Panc1 (cell line): ENCODE data around the gene RFX2. TPM values are rescaled to one million over a fixed set of nuclear protein-coding genes. Genes with fewer than 3 reads are reported as not detected.
A peak's percentile ranks its signal among the peaks of the same experiment; 100 is the strongest.

Experiments
- ATAC-seq: fragments of 200-7000 bp; cut with Tn5 transposase; 2 replicates; pipeline ENCODE4 v1.9.1; 2020; ENCODE audit warnings: mild to moderate bottlenecking, moderate library complexity
- BruUV-seq: library from RNA; stranded (reverse); fragments of 400-500 nt; replicated peaks from 2 replicates; lab custom pipeline; 2021; lab: Mats Ljungman, UMichigan
- CTCF ChIA-PET: fragments of 300-600 bp; sonication (Branson Sonifier 250); formaldehyde crosslinking; loops from one replicate; lab custom pipeline; 2022; ENCODE audit warnings: antibody characterized with exemption; lab: Charles Lee
- POLR2A ChIA-PET: fragments of 300-600 bp; sonication (Branson Sonifier 250); formaldehyde crosslinking; loops from one replicate; lab custom pipeline; 2022; ENCODE audit warnings: antibody characterized with exemption; lab: Charles Lee
- DNase-seq: peaks from one replicate; pipeline ENCODE4 v3.0.0-alpha.2; 2010; ENCODE audit warnings: low read depth, low spot score
- H3K27ac ChIP-seq: 2 replicates; pipeline ENCODE4 v1.5.1; 2011; ENCODE audit warnings: mild to moderate bottlenecking, low read length, inconsistent platforms
- H3K27me3 ChIP-seq: fragments of 200-500 bp; sonication (Bioruptor generic); 2 replicates; pipeline ENCODE4 v1.6.0; 2014; ENCODE audit warnings: low read length, inconsistent platforms; ENCODE audit not compliant: control insufficient read depth, insufficient read depth
- H3K36me3 ChIP-seq: fragments of 200-500 bp; sonication (Bioruptor generic); 2 replicates; pipeline ENCODE4 v1.5.1; 2014; ENCODE audit warnings: inconsistent platforms, mild to moderate bottlenecking, low read length, moderate library complexity; ENCODE audit not compliant: control insufficient read depth, insufficient read depth
- H3K4me1 ChIP-seq: 2 replicates; pipeline ENCODE4 v1.5.1; 2011; ENCODE audit warnings: inconsistent platforms, mild to moderate bottlenecking, low read length, moderate library complexity; ENCODE audit not compliant: control insufficient read depth, insufficient read depth
- H3K4me3 ChIP-seq, 2 experiments: 2 replicates each; pipeline ENCODE4 v1.5.1; 2011 to 2012; ENCODE audit warnings: low read depth in 2 of 2, low read length in 2 of 2, mild to moderate bottlenecking in 2 of 2, inconsistent platforms in 1 of 2, moderate library complexity in 1 of 2
- H3K9me3 ChIP-seq: fragments of 200-500 bp; sonication (Bioruptor generic); 2 replicates; pipeline ENCODE4 v1.5.1; 2014; ENCODE audit warnings: low read depth, mild to moderate bottlenecking, inconsistent platforms, low read length, moderate library complexity; ENCODE audit not compliant: control insufficient read depth, insufficient read depth
- POLR2AphosphoS5 ChIP-seq: IDR thresholded peaks from 2 replicates; pipeline ENCODE4 v1.6.1; 2012; ENCODE audit warnings: mild to moderate bottlenecking, low read depth, low read length, moderate library complexity
- REST ChIP-seq, 2 experiments: IDR thresholded peaks; 2 replicates each; pipeline ENCODE4 v1.6.1; 2011 to 2012; ENCODE audit warnings: low read depth in 2 of 2, control low read depth in 1 of 2, low read length in 1 of 2, mild to moderate bottlenecking in 1 of 2, moderate library complexity in 1 of 2; ENCODE audit not compliant: insufficient read depth in 1 of 2
- SIN3A ChIP-seq: IDR thresholded peaks from 2 replicates; pipeline ENCODE4 v1.6.1; 2012; ENCODE audit warnings: low read depth, mild to moderate bottlenecking, low read length, moderate library complexity, borderline replicate concordance; ENCODE audit not compliant: insufficient read depth
- TCF7L2 ChIP-seq: IDR thresholded peaks from 2 replicates; pipeline ENCODE4 v1.6.1; 2011; ENCODE audit warnings: mild to moderate bottlenecking, low read depth, low read length, inconsistent platforms
- in situ Hi-C: cut with HindIII; loops from 2 replicates; pipeline ENCODE4 v1.10.0; 2016; ENCODE audit warnings: low sequenced_read_pairs, low pct_unique_long_range_greater_than_20kb
- intact Hi-C: fragments of 100-400 bp; cut with micrococcal nuclease; formaldehyde crosslinking; loops from one replicate; pipeline ENCODE4 v1.10.0; 2022; ENCODE audit not compliant: unreplicated experiment
- total RNA-seq: library from RNA; stranded (reverse); gene quantifications from one replicate; pipeline ENCODE4 v1.2.1, GENCODE V29; 2021; ENCODE audit not compliant: unreplicated experiment
- TF ChIP-seq, protein P1 (sequence below): fragments of 450-650 bp; IDR thresholded peaks from 2 replicates; pipeline ENCODE4 v1.5.1; 2017; ENCODE audit warnings: mild to moderate bottlenecking

RFX2 gene
- total RNA-seq, 1 experiment from 2014 or later = 8.0 TPM

DNA sequence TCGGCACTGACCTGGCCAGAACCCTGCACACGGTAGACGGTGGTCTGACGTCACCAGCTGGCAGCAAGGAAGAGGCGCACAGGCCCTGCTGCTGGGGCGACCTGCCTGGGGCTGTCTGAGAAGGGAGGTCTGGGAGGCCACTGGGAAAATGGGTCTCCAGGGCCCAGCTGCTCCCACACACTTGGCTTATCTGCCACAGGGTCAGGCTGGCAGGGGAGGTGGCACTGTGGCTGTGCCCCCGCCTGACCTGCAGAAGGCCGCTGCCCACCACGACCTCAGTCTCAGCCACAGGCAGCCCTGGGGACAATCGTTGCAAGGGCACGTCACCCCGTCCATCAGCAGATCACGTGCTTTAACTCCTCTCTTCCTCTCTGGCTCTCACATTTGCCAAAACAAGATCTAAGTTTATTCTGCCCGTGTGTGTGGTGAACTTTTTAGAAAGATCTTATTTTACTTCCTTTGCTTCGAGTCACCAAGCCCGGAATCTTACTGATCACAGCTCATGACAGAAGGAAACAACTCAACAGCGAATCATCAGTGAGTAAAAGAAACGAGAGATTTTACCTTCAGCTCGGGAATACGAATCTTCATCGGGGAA, 87.1 kb downstream of the RFX2 start:
- DNase-seq (no peak), ATAC-seq (0 out of 2 replicates have a peak, but pooled peaks have one; percentile 39)
- POLR2A ChIA-PET = no interaction called here
- BruUV-seq = no TSS peak
- H3K9me3 ChIP-seq = no peaks in the 10 kb centered on the region
- in situ Hi-C loops = no loop called here
- CTCF ChIA-PET = interaction anchor here (0.7 to 2.0 kb wide), 4 partner anchors 35 to 219 kb away, joined by 3 to 6 read pairs (median 4); no protein-coding TSS in a partner anchor
- H3K27me3 ChIP-seq = no peaks in the 10 kb centered on the region
- TF ChIP-seq, protein P1, sequence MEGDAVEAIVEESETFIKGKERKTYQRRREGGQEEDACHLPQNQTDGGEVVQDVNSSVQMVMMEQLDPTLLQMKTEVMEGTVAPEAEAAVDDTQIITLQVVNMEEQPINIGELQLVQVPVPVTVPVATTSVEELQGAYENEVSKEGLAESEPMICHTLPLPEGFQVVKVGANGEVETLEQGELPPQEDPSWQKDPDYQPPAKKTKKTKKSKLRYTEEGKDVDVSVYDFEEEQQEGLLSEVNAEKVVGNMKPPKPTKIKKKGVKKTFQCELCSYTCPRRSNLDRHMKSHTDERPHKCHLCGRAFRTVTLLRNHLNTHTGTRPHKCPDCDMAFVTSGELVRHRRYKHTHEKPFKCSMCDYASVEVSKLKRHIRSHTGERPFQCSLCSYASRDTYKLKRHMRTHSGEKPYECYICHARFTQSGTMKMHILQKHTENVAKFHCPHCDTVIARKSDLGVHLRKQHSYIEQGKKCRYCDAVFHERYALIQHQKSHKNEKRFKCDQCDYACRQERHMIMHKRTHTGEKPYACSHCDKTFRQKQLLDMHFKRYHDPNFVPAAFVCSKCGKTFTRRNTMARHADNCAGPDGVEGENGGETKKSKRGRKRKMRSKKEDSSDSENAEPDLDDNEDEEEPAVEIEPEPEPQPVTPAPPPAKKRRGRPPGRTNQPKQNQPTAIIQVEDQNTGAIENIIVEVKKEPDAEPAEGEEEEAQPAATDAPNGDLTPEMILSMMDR = no peak
- TF ChIP-seq TCF7L2 (no peak), SIN3A (no peak), POLR2AphosphoS5 (no peak), REST (IDR thresholded peaks at IDR 0.05; ENCODE audit: insufficient read depth in 1 of 2, low read depth in 2 of 2, low read length in 1 of 2) (no peak)
- intact Hi-C loops = loop anchor here (2.0 kb wide), 1 partner anchor 34 kb away; no protein-coding TSS in a partner anchor
- H3K36me3 ChIP-seq = no peaks in the 10 kb centered on the region
- no peak overlapping the region for H3K27ac ChIP-seq
- H3K4me3 ChIP-seq = no peak overlapping the region
- no peaks in the 10 kb centered on the region for H3K4me1 ChIP-seq

DNA sequence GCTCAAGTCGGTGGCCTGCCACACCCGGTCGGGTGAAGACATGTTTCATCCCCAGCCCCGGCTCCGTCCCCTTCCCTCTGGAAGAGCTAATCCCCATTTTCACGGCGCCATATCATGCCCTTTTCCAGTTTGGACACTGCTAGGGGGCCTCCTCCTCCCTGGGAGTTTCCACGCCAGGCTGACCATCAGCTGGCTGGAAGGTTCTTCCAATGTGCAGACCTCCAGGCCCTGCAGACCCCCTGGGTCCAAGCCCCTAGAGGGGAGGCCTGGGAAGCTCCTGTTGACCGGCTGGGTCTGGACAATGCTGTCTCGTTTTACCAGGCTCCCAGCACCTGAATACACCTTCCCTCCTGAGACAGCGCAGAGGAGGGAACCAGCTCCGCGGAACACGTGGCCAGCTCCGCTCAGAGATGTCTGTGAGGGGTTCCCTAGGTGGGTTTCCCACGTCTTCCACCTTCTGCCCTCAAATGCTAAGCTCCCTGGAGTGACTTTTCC, 87.7 kb downstream of the RFX2 start:
- CTCF ChIA-PET = interaction anchor here (0.8 to 2.0 kb wide), 3 partner anchors 35 to 219 kb away, joined by 3 to 6 read pairs (median 5); no protein-coding TSS in a partner anchor
- in situ Hi-C loops = no loop called here
- no peak for DNase-seq
- peak; percentile 19 for ATAC-seq
- TF ChIP-seq SIN3A = no peak
- intact Hi-C loops = loop anchor here (2.0 kb wide), 1 partner anchor 34 kb away; no protein-coding TSS in a partner anchor
- no peaks in the 10 kb centered on the region for H3K27me3 ChIP-seq
- no TSS peak for BruUV-seq
- no peaks in the 10 kb centered on the region for H3K36me3 ChIP-seq
- no peaks in the 10 kb centered on the region for H3K4me1 ChIP-seq
- POLR2A ChIA-PET = no interaction called here
- no peak overlapping the region for H3K27ac ChIP-seq
- H3K9me3 ChIP-seq = no peaks in the 10 kb centered on the region
- no peak overlapping the region for H3K4me3 ChIP-seq
